ENCODE data around the gene PYGB. TPM values are rescaled to one million over a fixed set of nuclear protein-coding genes. Genes with fewer than 3 reads are reported as not detected.

PYGB gene
- total RNA-seq, 1 experiment from 2014 or later: 258 TPM

- Mint-ChIP-seq H3K27ac (ENCODE audit: unreplicated experiment) (no peak overlapping the region), H3K36me3 (ENCODE audit: insufficient read depth, unreplicated experiment) (no peaks in the 10 kb centered on the region), H3K27me3 (ENCODE audit: unreplicated experiment) (no peaks in the 10 kb centered on the region), H3K9me3 (ENCODE audit: low read depth, unreplicated experiment) (no peaks in the 10 kb centered on the region), H3K4me3 (ENCODE audit: low read depth, unreplicated experiment) (no peak overlapping the region), H3K4me1 (ENCODE audit: low read depth, unreplicated experiment) (no peaks in the 10 kb centered on the region)
- no TSS peak for BruUV-seq (replicated peaks)
- intact Hi-C loops (cut with micrococcal nuclease; ENCODE audit: unreplicated experiment): no loop called here
- no peak for DNase-seq
- TF ChIP-seq, protein P1, sequence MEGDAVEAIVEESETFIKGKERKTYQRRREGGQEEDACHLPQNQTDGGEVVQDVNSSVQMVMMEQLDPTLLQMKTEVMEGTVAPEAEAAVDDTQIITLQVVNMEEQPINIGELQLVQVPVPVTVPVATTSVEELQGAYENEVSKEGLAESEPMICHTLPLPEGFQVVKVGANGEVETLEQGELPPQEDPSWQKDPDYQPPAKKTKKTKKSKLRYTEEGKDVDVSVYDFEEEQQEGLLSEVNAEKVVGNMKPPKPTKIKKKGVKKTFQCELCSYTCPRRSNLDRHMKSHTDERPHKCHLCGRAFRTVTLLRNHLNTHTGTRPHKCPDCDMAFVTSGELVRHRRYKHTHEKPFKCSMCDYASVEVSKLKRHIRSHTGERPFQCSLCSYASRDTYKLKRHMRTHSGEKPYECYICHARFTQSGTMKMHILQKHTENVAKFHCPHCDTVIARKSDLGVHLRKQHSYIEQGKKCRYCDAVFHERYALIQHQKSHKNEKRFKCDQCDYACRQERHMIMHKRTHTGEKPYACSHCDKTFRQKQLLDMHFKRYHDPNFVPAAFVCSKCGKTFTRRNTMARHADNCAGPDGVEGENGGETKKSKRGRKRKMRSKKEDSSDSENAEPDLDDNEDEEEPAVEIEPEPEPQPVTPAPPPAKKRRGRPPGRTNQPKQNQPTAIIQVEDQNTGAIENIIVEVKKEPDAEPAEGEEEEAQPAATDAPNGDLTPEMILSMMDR (IDR thresholded peaks at IDR 0.05; ENCODE audit: unreplicated experiment): no peak
- CTCF ChIA-PET: no interaction called here
Observed at GRCh38 chr20:25209911-25210310, 38.0 kb upstream of the PYGB start.

DNA sequence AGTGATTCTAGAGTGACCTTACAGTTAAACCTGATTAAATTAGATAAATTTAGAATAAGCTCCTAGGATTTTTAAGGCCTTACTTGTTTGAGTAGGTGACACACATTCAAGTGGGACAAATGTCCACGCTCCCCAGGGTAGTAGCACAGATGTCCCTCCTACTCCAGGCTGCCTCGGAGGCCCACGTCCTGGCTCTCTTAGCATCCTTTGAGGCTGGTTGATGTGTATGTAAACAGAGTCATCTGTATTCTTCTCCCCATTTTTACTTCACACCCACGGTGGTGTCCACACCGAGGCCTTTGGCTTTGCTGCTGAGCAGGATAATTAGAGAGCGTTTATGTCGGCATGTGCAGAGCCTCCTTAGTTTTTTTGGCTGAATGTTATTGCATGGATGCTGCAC, 36.6 kb upstream of the PYGB start:
- intact Hi-C loops (cut with micrococcal nuclease; ENCODE audit: unreplicated experiment): no loop called here
- BruUV-seq (replicated peaks): no TSS peak
- CTCF ChIA-PET: no interaction called here
- TF ChIP-seq, protein P1 (IDR thresholded peaks at IDR 0.05; ENCODE audit: unreplicated experiment): no peak
- H3K27me3 Mint-ChIP-seq (ENCODE audit: unreplicated experiment): no peaks in the 10 kb centered on the region
- DNase-seq: no peak
- H3K4me1 Mint-ChIP-seq (ENCODE audit: low read depth, unreplicated experiment): no peaks in the 10 kb centered on the region
- H3K9me3 Mint-ChIP-seq (ENCODE audit: low read depth, unreplicated experiment): no peaks in the 10 kb centered on the region
- H3K36me3 Mint-ChIP-seq (ENCODE audit: insufficient read depth, unreplicated experiment): no peaks in the 10 kb centered on the region
- H3K27ac Mint-ChIP-seq (ENCODE audit: unreplicated experiment): no peak overlapping the region
- no peak overlapping the region for H3K4me3 Mint-ChIP-seq (ENCODE audit: low read depth, unreplicated experiment)

GRCh38 chr20:25212242-25212641, 35.6 kb upstream of the PYGB start:
- CTCF ChIA-PET: no interaction called here
- TF ChIP-seq, protein P1 (IDR thresholded peaks at IDR 0.05; ENCODE audit: unreplicated experiment): no peak
- intact Hi-C loops (cut with micrococcal nuclease; ENCODE audit: unreplicated experiment): no loop called here
- Mint-ChIP-seq H3K27ac (ENCODE audit: unreplicated experiment) (no peak overlapping the region), H3K9me3 (ENCODE audit: low read depth, unreplicated experiment) (no peaks in the 10 kb centered on the region), H3K36me3 (ENCODE audit: insufficient read depth, unreplicated experiment) (no peaks in the 10 kb centered on the region), H3K4me1 (ENCODE audit: low read depth, unreplicated experiment) (no peaks in the 10 kb centered on the region), H3K27me3 (ENCODE audit: unreplicated experiment) (no peaks in the 10 kb centered on the region), H3K4me3 (ENCODE audit: low read depth, unreplicated experiment) (no peak overlapping the region)
- no TSS peak for BruUV-seq (replicated peaks)
- no peak for DNase-seq

DNA sequence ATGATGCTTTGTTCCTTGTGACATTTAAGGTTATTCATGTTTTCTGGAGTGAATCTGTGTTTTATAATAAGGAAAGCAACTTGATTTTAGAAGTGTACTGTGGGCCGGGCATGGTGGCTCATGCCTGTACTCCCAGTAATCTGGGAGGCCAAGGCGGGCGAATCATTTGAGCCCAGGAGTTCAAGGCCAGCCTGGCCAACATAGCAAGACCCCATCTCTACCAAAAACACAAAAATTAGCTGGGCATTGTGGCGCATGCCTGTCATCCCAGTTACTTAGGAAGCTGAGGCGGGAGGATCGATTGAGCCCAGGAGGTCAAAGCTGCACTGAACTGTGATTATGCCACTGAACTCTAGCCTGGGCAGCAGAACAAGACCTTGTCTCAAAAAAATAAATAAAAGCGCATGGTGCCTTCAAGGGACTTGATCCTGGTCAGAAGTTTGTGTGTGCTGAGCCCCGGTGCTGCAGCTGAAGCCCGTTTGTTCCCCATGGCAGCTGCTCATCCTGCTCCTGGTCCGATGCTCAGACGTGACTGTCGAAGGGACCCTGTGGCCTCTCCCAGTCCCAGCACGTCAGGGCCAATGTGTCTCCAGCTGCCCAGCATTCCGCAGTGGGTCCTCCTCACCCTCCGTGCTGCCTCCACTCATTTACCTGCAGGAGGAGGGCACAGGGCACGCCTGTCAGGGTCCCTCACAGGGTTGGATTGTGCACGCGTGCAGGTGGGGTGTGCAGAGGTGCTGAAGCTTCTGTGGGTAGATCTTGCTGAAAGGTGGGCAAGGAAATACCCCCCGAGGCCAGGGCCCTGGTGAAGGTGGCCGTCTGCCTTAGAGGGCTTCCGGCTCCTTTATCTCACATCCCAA, 34.1 kb upstream of the PYGB start:
- BruUV-seq (replicated peaks): no TSS peak

More for the DNA sequence above, 34.1 kb upstream of the PYGB start:
- intact Hi-C loops (cut with micrococcal nuclease; ENCODE audit: unreplicated experiment): no loop called here
- H3K4me1 Mint-ChIP-seq (ENCODE audit: low read depth, unreplicated experiment): no peaks in the 10 kb centered on the region
- H3K4me3 Mint-ChIP-seq (ENCODE audit: low read depth, unreplicated experiment): no peak overlapping the region
- CTCF ChIA-PET: no interaction called here
- TF ChIP-seq, protein P1 (IDR thresholded peaks at IDR 0.05; ENCODE audit: unreplicated experiment): no peak
- no peaks in the 10 kb centered on the region for H3K36me3 Mint-ChIP-seq (ENCODE audit: insufficient read depth, unreplicated experiment)
- no peaks in the 10 kb centered on the region for H3K27me3 Mint-ChIP-seq (ENCODE audit: unreplicated experiment)
- no peak overlapping the region for H3K27ac Mint-ChIP-seq (ENCODE audit: unreplicated experiment)
- no peaks in the 10 kb centered on the region for H3K9me3 Mint-ChIP-seq (ENCODE audit: low read depth, unreplicated experiment)
- DNase-seq: no peak
